ENCODE measurements around the gene SLCO1B3.

SLCO1B3 gene

DNA sequence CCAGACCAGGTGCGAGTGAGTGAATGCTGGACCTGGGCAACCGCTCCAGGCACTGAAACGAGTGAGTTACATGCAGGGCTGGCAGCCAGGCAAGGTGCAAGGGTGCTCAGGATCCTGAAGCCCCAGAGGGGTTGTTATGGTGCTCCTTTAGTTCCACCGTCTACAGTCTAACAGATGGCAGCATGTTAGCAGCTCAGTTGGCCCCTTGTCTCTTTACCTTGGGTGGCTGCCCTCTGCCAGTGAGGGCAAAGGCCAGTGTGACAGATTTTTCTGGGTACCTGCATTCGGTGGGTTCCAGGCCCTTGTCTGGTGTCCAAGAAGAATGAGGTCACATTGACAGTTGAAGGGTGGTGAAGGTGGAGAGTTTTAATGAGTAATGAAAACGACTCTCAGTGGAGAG lies 106.8 kb downstream of the SLCO1B3 start:
- DNase-seq: no peak

DNA sequence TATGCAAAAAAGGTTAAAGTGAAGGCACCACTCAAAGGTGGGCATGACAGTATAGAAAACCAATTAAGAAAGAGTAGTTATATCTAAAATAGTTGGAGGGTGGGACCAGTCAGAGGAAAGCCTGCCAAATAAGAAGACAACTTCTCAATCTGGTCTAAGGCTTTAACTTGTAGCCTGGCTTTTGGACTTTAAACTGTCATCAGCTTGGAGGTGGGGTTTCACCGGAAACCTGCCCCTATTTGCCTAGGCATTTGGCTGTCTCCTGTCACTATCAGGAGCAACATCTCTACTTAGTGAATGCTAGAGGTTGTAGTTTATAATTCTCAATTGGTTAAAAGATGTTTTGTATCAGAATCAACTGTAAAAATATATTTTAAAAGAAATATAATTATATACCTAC lies 107.3 kb downstream of the SLCO1B3 start:
- no peak for DNase-seq

DNA sequence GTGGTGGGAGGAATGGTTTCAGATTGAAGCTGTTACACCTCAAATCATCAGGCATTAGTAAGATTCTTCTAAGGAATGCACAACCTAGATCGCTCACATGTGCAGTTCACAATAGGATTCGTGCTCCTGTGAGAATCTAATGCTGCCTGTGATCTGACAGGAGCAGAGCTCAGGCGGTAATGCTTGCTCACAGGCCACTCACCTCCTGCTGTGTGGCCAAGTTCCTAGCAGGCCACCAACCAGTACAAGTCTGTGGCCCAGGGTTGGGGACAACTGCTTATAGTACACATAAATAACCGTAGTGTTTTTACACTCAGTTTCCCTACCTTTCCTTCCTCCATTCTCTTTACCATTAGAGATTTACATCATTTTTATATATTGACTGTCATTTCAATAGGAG lies 121.4 kb downstream of the SLCO1B3 start:
- no peak for DNase-seq

DNA sequence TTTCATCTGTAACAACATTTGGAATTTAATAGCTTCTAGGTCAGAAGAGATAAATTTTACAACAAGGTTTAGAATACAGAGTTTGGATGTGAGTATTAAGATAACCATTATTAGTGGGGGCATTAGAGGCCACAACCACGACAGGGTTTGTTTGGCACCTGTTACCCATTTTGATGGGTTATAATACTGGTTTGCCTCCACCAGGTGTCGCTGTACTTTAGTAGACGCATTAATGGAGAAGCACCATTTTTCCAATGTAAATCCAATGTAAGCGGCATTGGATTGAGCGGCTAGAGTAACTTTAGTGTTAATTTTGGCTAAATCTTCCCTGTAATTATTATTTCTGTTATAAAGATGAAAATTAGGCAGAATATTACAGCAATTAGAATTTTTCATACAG lies 136.2 kb downstream of the SLCO1B3 start:
- no peak for DNase-seq

DNA sequence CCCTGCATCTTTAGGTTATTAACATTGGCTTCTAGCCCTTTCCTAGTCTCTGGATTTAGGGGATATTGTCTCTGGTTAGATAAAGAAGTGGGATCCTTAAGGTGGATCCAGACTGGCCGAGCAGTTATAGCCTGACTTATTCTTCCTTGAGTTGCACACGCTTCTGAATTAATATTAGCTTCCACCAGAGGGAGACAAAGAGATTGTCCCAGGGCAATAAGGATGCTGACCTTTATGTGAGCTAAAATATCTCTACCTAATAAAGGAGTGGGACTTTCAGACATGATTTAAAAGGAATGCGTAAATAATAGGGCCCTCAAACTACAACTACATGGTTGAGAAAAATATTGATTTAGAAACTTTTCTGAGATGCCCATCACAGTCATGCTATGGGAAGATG lies 139.7 kb downstream of the SLCO1B3 start:
- DNase-seq: no peak

DNA sequence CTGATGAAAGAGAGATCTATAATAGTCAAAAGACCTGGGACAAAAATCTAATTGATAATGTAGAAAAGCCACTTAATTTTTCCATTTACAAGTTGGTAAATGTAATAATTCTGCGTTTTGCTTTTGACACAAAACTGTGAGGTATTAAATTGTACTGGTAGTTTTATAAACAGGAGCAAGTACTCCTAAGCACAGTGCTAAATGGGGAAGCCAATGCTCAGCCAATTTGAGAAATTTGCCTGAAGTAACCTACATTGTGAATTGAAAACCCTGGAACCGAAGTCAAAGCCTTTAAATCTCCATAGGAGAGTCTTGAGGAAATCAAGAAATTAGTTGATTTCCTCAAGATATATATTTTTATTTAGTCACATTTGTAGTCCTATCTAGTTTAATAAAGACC lies 152.8 kb downstream of the SLCO1B3 start:
- no peak for DNase-seq

DNA sequence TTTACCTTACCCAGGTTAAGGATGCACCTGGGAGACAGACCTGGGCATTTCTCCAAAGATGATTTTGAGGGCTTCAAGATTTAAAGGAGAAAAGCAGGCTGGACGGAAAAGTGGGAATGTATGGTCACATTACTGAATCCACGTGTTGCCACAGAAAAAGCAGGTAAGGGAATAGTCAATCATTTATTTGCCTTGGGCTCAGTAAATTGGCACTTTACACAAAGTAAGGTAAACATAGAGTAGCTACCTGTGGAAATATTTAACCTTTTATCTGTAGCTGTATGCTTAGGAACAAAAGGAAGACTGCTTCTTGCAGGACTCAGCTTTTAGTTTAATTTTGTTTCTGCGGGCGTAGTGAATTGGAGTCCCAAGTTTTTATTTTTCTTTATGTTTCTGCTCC lies 153.3 kb downstream of the SLCO1B3 start:
- no peak for DNase-seq
